Mucosa of descending colon (tissue), 3 donors: ENCODE measurements around the gene SLC4A7. TPM values are rescaled to one million over a fixed set of nuclear protein-coding genes. Genes with fewer than 3 reads are reported as not detected.
A peak's percentile ranks its signal among the peaks of the same experiment; 100 is the strongest.

Experiments
- ATAC-seq: fragments of 200-7000 bp; cut with Tn5 transposase; one replicate; pipeline ENCODE4 v1.9.1; 2020; ENCODE audit warnings: mild to moderate bottlenecking, moderate library complexity
- DNase-seq, 3 donors: peaks; one replicate each; pipeline ENCODE4 v3.0.0-alpha.2; 2020
- H3K36me3 ChIP-seq: fragments of 200-600 bp; one replicate; pipeline ENCODE4 v1.8.0; 2021; ENCODE audit warnings: low read depth, mild to moderate bottlenecking
- H3K4me1 ChIP-seq: fragments of 200-600 bp; one replicate; pipeline ENCODE4 v1.8.0; 2021; ENCODE audit warnings: low read depth, mild to moderate bottlenecking
- H3K4me3 ChIP-seq: fragments of 200-600 bp; one replicate; pipeline ENCODE4 v1.8.0; 2021; ENCODE audit warnings: mild to moderate bottlenecking
- H3K9me3 ChIP-seq: fragments of 200-600 bp; one replicate; pipeline ENCODE4 v1.8.0; 2021; ENCODE audit warnings: mild to moderate bottlenecking
- CTCF ChIP-seq: fragments of 200-600 bp; IDR thresholded peaks from one replicate; pipeline ENCODE4 v1.8.0; 2022; ENCODE audit warnings: antibody characterized with exemption, mild to moderate bottlenecking
- intact Hi-C, 2 donors: fragments of 100-400 bp; cut with DNase I in 1 of 2; cut with micrococcal nuclease in 1 of 2; formaldehyde crosslinking; loops; one replicate each; pipeline versions ENCODE4 v1.11.0 to v1.11.1; 2022; cut with DNase I, micrococcal nuclease
- total RNA-seq, 3 donors: library from RNA; stranded (reverse); fragmentation: NEBNext Ultra II Directional in 2 of 3; extraction: Animal tissue kit (Norgen Biotek cat#: 25700) in 2 of 3; gene quantifications; one replicate each; pipeline versions ENCODE4 v1.2.1 to v1.2.4, GENCODE V29; 2021 to 2023
- donor health status: DM: no; HTN: no; CAD: no; lungs with moderate emphysema.
- donor health status: DM: no; HTN: no; CAD: no.
- donor health status: DM: no; HTN: yes; CAD: no.

SLC4A7 gene
- total RNA-seq, 3 donors from 2014 or later, result 21.2 to 43.3 (median 22.7) TPM

GRCh38 chr3:27508424-27508823 is 24.2 kb upstream of the SLC4A7 start:
- ATAC-seq (no peak), DNase-seq (no peak)
- no peak for TF ChIP-seq CTCF
- H3K4me3 ChIP-seq, result no peak overlapping the region
- no peaks in the 10 kb centered on the region for H3K4me1 ChIP-seq
- intact Hi-C loops, result no loop called here
- H3K36me3 ChIP-seq, result no peaks in the 10 kb centered on the region
- no peaks in the 10 kb centered on the region for H3K9me3 ChIP-seq

- peak in 1 of 3 donors; percentile 32 for DNase-seq
These were observed 23.5 kb upstream of the SLC4A7 start for GRCh38 chr3:27507515-27508266.

GRCh38 chr3:27507111-27507510 is 22.9 kb upstream of the SLC4A7 start:
- TF ChIP-seq CTCF, result no peak
- Histone ChIP-seq H3K36me3 (no peaks in the 10 kb centered on the region), H3K4me1 (no peaks in the 10 kb centered on the region), H3K9me3 (no peaks in the 10 kb centered on the region), H3K4me3 (no peak overlapping the region)
- no peak for DNase-seq
- intact Hi-C loops, result no loop called here
- no peak for ATAC-seq

More at GRCh38 chr3:27507515-27508266, 23.5 kb upstream of the SLC4A7 start:
- H3K4me3 ChIP-seq, result no peak overlapping the region
- H3K36me3 ChIP-seq, result no peaks in the 10 kb centered on the region
- no peaks in the 10 kb centered on the region for H3K4me1 ChIP-seq
- no peak for TF ChIP-seq CTCF
- intact Hi-C loops, result no loop called here
- peak; percentile 66 for ATAC-seq
- H3K9me3 ChIP-seq, result no peaks in the 10 kb centered on the region

- ATAC-seq, result no peak
- no peaks in the 10 kb centered on the region for H3K36me3 ChIP-seq
- TF ChIP-seq CTCF, result no peak
These were observed 20.6 kb upstream of the SLC4A7 start for GRCh38 chr3:27504749-27505148.

GRCh38 chr3:27503526-27503925 is 19.3 kb upstream of the SLC4A7 start:
- Histone ChIP-seq H3K4me1 (no peaks in the 10 kb centered on the region), H3K9me3 (no peaks in the 10 kb centered on the region), H3K36me3 (no peaks in the 10 kb centered on the region), H3K4me3 (no peak overlapping the region)
- ATAC-seq (no peak), DNase-seq (no peak)
- intact Hi-C loops, result no loop called here
- no peak for TF ChIP-seq CTCF

More at GRCh38 chr3:27504749-27505148, 20.6 kb upstream of the SLC4A7 start:
- H3K4me1 ChIP-seq, result no peaks in the 10 kb centered on the region
- H3K9me3 ChIP-seq, result no peaks in the 10 kb centered on the region
- DNase-seq, result no peak
- no peak overlapping the region for H3K4me3 ChIP-seq
- intact Hi-C loops, result no loop called here
